Stimulated activated naive CD8-positive, alpha-beta T cell treated with anti-CD3 and anti-CD28 coated beads, Interleukin-15, amount 100 ng/mL, for 72 hours (primary cell): Measurements from ENCODE around the gene FAM237B.
A peak's percentile ranks its signal among the peaks of the same experiment; 100 is the strongest.
"Not testable (repeated sequence)": the region's sequence is repeated elsewhere in the genome, so short reads cannot be mapped to it uniquely, and the experiment has no call there.

Experiments
- ATAC-seq: fragments of 150-1000 bp; cut with Tn5 transposase; 2 replicates; pipeline ENCODE4 v1.10.0; 2021; ENCODE audit warnings: mild to moderate bottlenecking, moderate library complexity
- DNase-seq, 2 donors: peaks; one replicate each; pipeline ENCODE4 v3.0.0; 2021 to 2022
- H3K27ac Mint-ChIP-seq, 2 donors: one replicate each; pipeline ENCODE4 v1.8.0; 2022; ENCODE audit warnings: mild to moderate bottlenecking in 2 of 2, mixed read lengths in 2 of 2, moderate library complexity in 2 of 2
- H3K27me3 Mint-ChIP-seq: one replicate; pipeline ENCODE4 v1.8.0; 2022; ENCODE audit warnings: mixed read lengths
- H3K4me1 Mint-ChIP-seq: one replicate; pipeline ENCODE4 v1.8.0; 2022; ENCODE audit warnings: mild to moderate bottlenecking, mixed read lengths
- H3K4me3 Mint-ChIP-seq, 2 donors: one replicate each; pipeline ENCODE4 v1.8.0; 2022; ENCODE audit warnings: mild to moderate bottlenecking in 2 of 2, mixed read lengths in 2 of 2, moderate library complexity in 1 of 2
- H3K9me3 Mint-ChIP-seq, 2 donors: one replicate each; pipeline ENCODE4 v1.8.0; 2022; ENCODE audit warnings: mixed read lengths in 2 of 2

The FAM237B gene

GRCh38 chr7:90320801-90321494, at the start of gene FAM237B:
FAM237B (minus strand) TSS chr7:90321304; CDS start chr7:90319748, 1,556 bp downstream.
- no peak for DNase-seq
- Mint-ChIP-seq H3K4me3 (peak within 1 kb of the TSS; percentile 35 to 63), H3K4me1 (peaks cover 10% of the 10 kb centered on the region), H3K27ac (no peak within 1 kb of the TSS), H3K27me3 (peaks cover 66% of the 10 kb centered on the region), H3K9me3 (no peaks in the 10 kb centered on the region)
- peak; percentile 68 for ATAC-seq

GRCh38 chr7:90351987-90352386, 30.9 kb upstream of the FAM237B start:
- Mint-ChIP-seq H3K27ac (no peak overlapping the region), H3K9me3 (peaks cover 8 to 15% of the 10 kb centered on the region in 2 donors), H3K4me3 (peak overlapping the region in 1 of 2 donors; percentile 1), H3K27me3 (no peaks in the 10 kb centered on the region), H3K4me1 (peaks cover 39% of the 10 kb centered on the region)
- DNase-seq (no peak), ATAC-seq (no peak)

GRCh38 chr7:90350032-90350431, 28.9 kb upstream of the FAM237B start:
- not testable (repeated sequence) for H3K27me3 Mint-ChIP-seq, ATAC-seq, DNase-seq, H3K9me3 Mint-ChIP-seq, H3K27ac Mint-ChIP-seq, H3K4me3 Mint-ChIP-seq
- H3K4me1 Mint-ChIP-seq, result peaks cover 42% of the 10 kb centered on the region

GRCh38 chr7:90349305-90349704, 28.2 kb upstream of the FAM237B start:
- ATAC-seq (no peak), DNase-seq (no peak)
- peaks cover 0 to 4% of the 10 kb centered on the region in 2 donors for H3K9me3 Mint-ChIP-seq
- peaks cover 45% of the 10 kb centered on the region for H3K4me1 Mint-ChIP-seq
- no peaks in the 10 kb centered on the region for H3K27me3 Mint-ChIP-seq
- no peak overlapping the region for H3K4me3 Mint-ChIP-seq
- H3K27ac Mint-ChIP-seq, result no peak overlapping the region

GRCh38 chr7:90347759-90348158, 26.7 kb upstream of the FAM237B start:
- DNase-seq (no peak), ATAC-seq (no peak)
- H3K27me3 Mint-ChIP-seq, result no peaks in the 10 kb centered on the region
- H3K4me3 Mint-ChIP-seq, result peak overlapping the region; percentile 79 to 90
- H3K9me3 Mint-ChIP-seq, result peaks cover 0 to 4% of the 10 kb centered on the region in 2 donors
- peaks cover 45% of the 10 kb centered on the region for H3K4me1 Mint-ChIP-seq
- peak overlapping the region; percentile 98 to 99 for H3K27ac Mint-ChIP-seq

- DNase-seq, result peak; percentile 90 to 95
- Mint-ChIP-seq H3K4me3 (peak within 1 kb of the TSS; percentile 79 to 90), H3K27me3 (no peaks in the 10 kb centered on the region), H3K27ac (peak within 1 kb of the TSS; percentile 98 to 99), H3K4me1 (peaks cover 39% of the 10 kb centered on the region), H3K9me3 (peaks cover 0 to 4% of the 10 kb centered on the region in 2 donors)
- ATAC-seq, result peak; percentile 94
Observed at GRCh38 chr7:90346336-90347125, 25.4 kb upstream of the FAM237B start, which contains the start of gene GTPBP10. GTPBP10 (plus strand) TSS chr7:90346716; CDS start chr7:90346742, 26 bp downstream.

- ATAC-seq (peak; percentile 34), DNase-seq (no peak)
- peak overlapping the region; percentile 79 to 90 for H3K4me3 Mint-ChIP-seq
- peak overlapping the region; percentile 98 to 99 for H3K27ac Mint-ChIP-seq
- H3K9me3 Mint-ChIP-seq, result peaks cover 0 to 4% of the 10 kb centered on the region in 2 donors
- H3K27me3 Mint-ChIP-seq, result no peaks in the 10 kb centered on the region
- peaks cover 36% of the 10 kb centered on the region for H3K4me1 Mint-ChIP-seq
Observed at GRCh38 chr7:90345595-90346335, 24.7 kb upstream of the FAM237B start.

GRCh38 chr7:90345016-90345415, 23.9 kb upstream of the FAM237B start:
- no peaks in the 10 kb centered on the region for H3K27me3 Mint-ChIP-seq
- DNase-seq (no peak), ATAC-seq (no peak)
- peak overlapping the region; percentile 79 to 90 for H3K4me3 Mint-ChIP-seq
- peaks cover 29% of the 10 kb centered on the region for H3K4me1 Mint-ChIP-seq
- H3K27ac Mint-ChIP-seq, result peak overlapping the region in 1 of 2 donors; percentile 98
- peaks cover 0 to 4% of the 10 kb centered on the region in 2 donors for H3K9me3 Mint-ChIP-seq

GRCh38 chr7:90337106-90337505, 16.0 kb upstream of the FAM237B start:
- H3K27ac Mint-ChIP-seq, result no peak overlapping the region
- DNase-seq (no peak), ATAC-seq (no peak)
- H3K4me1 Mint-ChIP-seq, result no peaks in the 10 kb centered on the region
- peaks cover 15% of the 10 kb centered on the region for H3K27me3 Mint-ChIP-seq
- H3K4me3 Mint-ChIP-seq, result no peak overlapping the region
- H3K9me3 Mint-ChIP-seq, result no peaks in the 10 kb centered on the region

- H3K27ac Mint-ChIP-seq, H3K4me1 Mint-ChIP-seq, H3K9me3 Mint-ChIP-seq, H3K4me3 Mint-ChIP-seq, DNase-seq, ATAC-seq: not testable (repeated sequence)
- peaks cover 15% of the 10 kb centered on the region for H3K27me3 Mint-ChIP-seq
Observed at GRCh38 chr7:90334926-90335325, 13.8 kb upstream of the FAM237B start.

- H3K4me3 Mint-ChIP-seq, result no peak overlapping the region
- no peak overlapping the region for H3K27ac Mint-ChIP-seq
Observed at GRCh38 chr7:90334193-90334843, 13.2 kb upstream of the FAM237B start.

GRCh38 chr7:90326500-90326899, 5.4 kb upstream of the FAM237B start:
- peaks cover 28% of the 10 kb centered on the region for H3K27me3 Mint-ChIP-seq
- H3K4me1 Mint-ChIP-seq, result peaks cover 6% of the 10 kb centered on the region
- DNase-seq (no peak), ATAC-seq (no peak)
- H3K27ac Mint-ChIP-seq, result no peak overlapping the region
- no peak overlapping the region for H3K4me3 Mint-ChIP-seq
- H3K9me3 Mint-ChIP-seq, result no peaks in the 10 kb centered on the region

More at GRCh38 chr7:90334193-90334843, 13.2 kb upstream of the FAM237B start:
- H3K4me1 Mint-ChIP-seq, result no peaks in the 10 kb centered on the region
- no peaks in the 10 kb centered on the region for H3K9me3 Mint-ChIP-seq
- H3K27me3 Mint-ChIP-seq, result peaks cover 15% of the 10 kb centered on the region
- DNase-seq, result no peak
- ATAC-seq, result peak; percentile 79

- DNase-seq (no peak), ATAC-seq (no peak)
- Mint-ChIP-seq H3K27ac (no peak overlapping the region), H3K4me1 (peaks cover 10% of the 10 kb centered on the region), H3K9me3 (no peaks in the 10 kb centered on the region), H3K4me3 (no peak overlapping the region), H3K27me3 (peaks cover 51% of the 10 kb centered on the region)
Observed at GRCh38 chr7:90322837-90323236, 1.7 kb upstream of the FAM237B start.

- Mint-ChIP-seq H3K27ac (no peak overlapping the region), H3K4me3 (peak overlapping the region in 1 of 2 donors; percentile 27), H3K9me3 (no peaks in the 10 kb centered on the region), H3K4me1 (peaks cover 10% of the 10 kb centered on the region), H3K27me3 (peaks cover 68% of the 10 kb centered on the region)
- no peak for DNase-seq
- ATAC-seq, result no peak
Observed at GRCh38 chr7:90320418-90320800, 695 bp downstream of the FAM237B start.

- no peak for ATAC-seq
- Mint-ChIP-seq H3K27me3 (peaks cover 72% of the 10 kb centered on the region), H3K9me3 (no peaks in the 10 kb centered on the region), H3K4me1 (peaks cover 10% of the 10 kb centered on the region), H3K27ac (no peak overlapping the region), H3K4me3 (peak overlapping the region in 1 of 2 donors; percentile 27)
- DNase-seq, result no peak
Observed at GRCh38 chr7:90320014-90320413, 1.1 kb downstream of the FAM237B start.
